ENCODE results near the gene GRIN2A.

- TF ChIP-seq CTCF (IDR thresholded peaks at IDR 0.05), result no peak
- no peak for TF ChIP-seq POLR2A (IDR thresholded peaks at IDR 0.05; ENCODE audit: low read depth)
- no peak for TF ChIP-seq POLR2AphosphoS5 (IDR thresholded peaks at IDR 0.05)
- TF ChIP-seq EP300 (IDR thresholded peaks at IDR 0.05), result no peak
Measured at GRCh38 chr16:10169904-10170410, 12.3 kb downstream of the GRIN2A start.
